HS-5 (cell line): ENCODE results near the gene STX10.
A peak's percentile ranks its signal among the peaks of the same experiment; 100 is the strongest.
"Not testable (repeated sequence)": the region's sequence is repeated elsewhere in the genome, so short reads cannot be mapped to it uniquely, and the experiment has no call there.

Experiments used
- DNase-seq: peaks from one replicate; pipeline ENCODE4 v3.0.0-alpha.2; 2012; ENCODE audit warnings: low read depth

STX10 gene

DNA sequence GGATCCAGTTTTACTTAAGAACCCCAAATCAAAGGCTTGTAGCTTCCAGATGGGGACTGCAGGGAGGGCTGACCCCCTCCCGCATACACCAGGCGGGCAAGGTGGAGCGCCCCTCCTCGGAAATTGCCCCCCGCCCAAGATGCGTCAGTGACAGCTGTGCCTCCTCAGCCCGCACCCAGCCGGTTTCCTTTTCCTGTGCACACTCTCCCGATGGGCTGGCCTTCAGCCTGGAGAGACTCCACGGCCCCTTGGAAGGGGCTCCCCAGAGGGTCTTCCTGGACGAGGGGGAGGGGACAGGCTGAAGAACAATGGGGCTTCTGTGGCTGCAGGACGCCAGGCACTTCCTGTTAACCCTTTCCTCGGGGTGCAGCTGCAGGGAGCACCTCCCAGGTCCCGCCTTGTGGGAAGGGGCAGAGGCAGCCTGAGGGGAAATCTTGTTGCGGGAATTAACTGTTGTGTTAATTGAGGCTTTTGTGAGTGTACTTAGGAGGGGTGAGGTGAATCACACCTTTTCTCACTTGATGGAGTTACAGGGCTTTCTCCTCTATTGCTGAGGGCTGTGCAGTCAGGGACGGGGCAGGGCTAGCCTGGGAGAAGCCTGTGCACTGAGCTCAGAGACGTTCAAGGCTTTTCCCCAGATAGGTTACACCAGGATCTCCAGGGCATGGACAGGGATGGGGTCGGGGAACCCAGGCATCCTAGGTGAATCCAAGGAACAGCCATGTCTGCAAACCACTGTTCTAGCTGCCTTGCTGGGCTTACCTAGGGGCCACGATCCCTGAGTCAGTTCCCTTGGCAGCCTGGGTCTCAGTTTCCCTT is 14.4 kb upstream of the STX10 start:
- DNase-seq: no peak

DNA sequence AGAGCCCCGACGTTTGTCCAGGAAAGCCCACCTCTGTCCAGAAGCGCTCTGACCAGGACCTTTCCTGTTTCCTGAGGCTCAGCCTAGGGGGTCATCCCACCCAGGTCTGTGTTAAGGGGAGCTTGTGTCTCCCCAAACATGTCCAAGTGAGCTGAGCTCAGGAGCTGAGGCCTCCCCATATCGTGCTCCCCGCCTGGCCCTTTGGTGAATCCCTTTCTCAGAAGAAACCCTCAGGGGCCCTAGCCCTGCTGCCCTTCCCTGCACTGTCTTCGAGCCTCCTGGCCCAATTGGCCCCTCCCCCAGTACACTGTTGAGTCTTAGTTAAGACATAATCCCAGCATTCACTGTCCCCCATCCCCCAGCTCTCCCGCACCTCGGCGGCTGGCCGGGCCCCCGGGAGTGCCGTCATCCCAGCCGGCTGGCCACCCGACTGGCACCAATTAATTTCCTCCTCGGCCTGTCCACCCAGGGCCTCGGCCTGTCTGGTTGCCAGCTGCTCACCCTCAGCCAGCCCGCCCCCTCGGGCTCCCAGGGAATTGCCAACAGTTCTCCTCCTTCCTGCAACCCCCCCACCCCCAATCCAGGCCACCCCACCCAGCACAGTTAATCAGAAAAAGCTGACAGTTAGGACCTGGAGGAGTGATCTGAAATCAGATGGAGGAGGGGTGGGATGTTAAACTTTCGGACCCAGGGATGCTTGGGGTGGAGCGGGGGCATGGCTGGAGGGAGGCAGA is 13.6 kb upstream of the STX10 start:
- DNase-seq: no peak

- peak; percentile 88 for DNase-seq
Measured at GRCh38 chr19:13162724-13163608, 12.8 kb upstream of the STX10 start.

- DNase-seq: no peak
Measured at GRCh38 chr19:13160557-13160956, 10.4 kb upstream of the STX10 start.

DNA sequence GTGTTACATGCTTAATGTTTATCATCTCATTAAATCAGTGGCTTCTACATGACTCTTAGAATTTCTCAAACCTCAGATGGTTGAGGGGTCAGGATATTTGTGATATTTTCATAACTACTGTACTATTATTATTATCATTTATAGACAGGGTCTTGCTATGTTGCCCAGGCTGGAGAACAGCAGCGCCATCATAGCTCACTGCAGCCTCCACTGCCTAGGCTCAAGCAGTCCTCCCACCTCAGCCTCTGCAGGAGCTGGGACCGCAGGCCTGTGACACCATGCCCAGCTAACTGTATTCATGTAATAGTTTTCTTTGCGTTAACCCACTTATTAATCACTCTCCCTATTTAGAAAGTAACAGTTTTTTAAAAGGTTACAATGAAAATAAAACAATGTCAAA is 9.5 kb upstream of the STX10 start:
- DNase-seq: no peak

DNA sequence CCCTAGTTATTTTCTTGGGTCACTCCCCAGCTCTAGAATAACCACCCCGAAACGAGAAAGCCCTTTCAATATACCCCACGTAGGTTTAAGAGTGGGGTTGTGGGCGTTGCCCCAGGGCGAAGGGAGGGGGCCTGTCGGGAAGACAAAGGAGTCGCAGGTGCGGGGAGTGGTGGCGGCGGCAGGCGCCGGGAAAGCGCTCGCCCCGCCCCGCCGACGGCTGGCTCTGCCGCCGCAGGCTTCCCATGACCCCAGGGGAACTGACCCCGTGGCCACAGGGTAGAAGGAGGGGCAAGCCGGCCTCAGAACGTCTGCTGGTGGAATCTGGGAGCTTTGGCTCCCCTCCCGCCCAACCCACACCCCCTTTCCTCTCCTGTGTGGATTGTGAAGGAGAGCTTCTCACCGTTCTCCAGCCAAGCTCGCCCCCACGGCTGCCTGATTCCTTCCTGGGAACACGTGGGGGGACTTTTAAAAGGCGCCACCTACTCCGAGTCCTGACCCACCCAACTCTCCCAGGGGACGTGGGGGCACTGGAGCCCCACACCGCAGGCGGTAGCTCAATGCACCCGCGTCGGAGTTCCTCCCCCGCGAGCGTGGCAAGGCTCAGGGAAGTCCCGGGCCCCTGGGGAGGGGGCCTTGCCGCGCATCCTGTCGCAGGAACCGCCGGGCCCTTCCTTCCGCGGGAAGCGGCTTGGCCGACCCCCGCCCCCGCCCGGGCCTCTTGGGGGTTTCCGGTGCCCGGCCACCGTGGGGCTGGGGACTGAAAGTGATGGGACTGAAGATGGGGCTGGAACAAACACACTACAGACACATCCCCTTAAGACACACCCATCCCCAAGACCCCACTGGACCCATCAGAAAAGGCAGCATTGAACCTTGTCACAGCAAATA is 5.5 kb upstream of the STX10 start:
- DNase-seq: no peak

DNA sequence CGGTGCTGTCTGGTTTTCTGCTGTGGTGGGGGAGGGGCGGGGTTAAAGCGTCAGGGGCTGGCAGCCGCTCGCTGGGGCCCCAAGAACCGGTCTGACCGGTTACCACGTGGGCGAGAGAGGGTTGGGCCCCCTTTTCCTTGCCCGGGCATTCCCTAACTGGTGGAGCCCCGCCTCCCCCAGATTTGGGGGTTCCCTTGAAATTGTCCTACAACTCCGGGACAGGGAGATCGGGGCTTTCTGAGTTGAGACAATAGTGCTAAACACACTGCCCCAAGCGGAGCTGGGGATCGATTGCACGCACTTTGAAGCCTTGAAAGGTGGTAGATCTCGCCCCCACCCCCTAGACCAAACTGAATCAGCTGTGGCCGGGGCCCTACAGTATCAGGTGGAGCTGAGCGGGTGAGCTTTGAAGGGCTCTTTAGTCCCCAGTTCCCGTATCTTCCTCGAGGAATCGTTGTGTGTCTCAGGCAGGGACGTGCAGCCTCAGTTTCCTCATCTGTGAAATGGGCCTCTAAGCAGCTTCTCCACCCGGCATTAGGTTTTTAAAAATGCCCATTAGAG is 4.8 kb upstream of the STX10 start:
- DNase-seq: no peak

DNA sequence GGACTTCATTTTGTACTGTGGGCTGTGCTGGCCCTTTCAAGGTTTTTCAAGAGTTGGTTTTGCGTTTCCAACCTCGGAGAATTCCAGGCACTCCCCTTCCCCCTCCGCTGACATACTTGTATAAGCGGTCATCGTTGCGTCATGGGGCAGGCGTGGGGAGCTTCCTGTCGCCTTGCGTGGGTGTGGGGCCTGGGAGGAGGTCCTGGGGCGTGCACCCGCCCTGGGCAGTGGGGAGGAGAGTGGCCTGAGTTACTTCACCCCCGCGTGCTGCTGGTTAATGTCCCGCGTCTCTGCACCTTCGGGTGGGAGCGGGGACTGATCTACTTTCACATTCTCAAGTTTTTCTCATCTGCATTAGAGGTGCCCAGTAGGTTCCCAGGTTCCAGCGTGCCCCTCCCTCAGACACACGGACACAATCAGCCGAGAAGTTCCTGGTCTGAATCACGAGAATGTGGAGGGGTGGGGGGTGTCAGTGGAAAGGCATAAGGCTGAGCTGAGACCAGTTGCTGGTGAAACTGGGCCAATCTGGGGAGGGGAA is 4.1 kb upstream of the STX10 start:
- peak; percentile 83 for DNase-seq

DNA sequence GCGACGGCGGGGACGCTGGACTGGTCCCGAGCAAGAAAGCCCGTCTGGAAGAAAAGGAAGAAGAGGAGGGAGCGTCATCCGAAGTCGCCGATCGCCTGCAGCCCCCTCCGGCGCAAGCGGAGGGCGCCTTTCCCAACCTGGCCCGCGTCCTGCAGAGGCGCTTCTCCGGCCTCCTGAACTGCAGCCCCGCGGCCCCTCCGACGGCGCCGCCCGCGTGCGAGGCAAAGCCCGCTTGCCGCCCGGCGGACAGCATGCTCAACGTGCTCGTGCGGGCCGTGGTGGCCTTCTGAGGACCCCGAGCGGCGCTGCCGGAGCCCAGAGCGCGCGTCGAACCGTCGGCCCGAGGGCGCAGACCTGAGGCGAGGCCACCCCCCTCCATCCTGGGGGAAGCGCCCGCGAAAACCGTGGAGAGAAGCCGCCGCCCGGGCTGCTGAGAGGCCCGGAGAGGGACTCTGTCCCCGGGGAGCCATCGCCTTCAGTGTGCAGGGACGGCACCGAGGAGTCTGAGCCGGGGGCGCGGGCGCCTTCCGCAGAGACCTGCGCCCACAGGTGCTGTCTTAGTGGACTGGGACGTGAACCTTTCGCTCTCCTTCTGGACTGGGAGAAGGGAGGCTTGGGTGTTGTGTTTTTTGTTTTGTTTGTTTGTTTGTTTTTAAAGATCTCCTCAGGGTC is 3.5 kb upstream of the STX10 start:
- DNase-seq: no peak

GRCh38 chr19:13152974-13153568 is 2.9 kb upstream of the STX10 start:
- DNase-seq: peak; percentile 96

- no peak for DNase-seq
Measured at GRCh38 chr19:13152356-13152973, 2.3 kb upstream of the STX10 start.

GRCh38 chr19:13151605-13152355 is 1.6 kb upstream of the STX10 start:
- DNase-seq: peak; percentile 87

DNA sequence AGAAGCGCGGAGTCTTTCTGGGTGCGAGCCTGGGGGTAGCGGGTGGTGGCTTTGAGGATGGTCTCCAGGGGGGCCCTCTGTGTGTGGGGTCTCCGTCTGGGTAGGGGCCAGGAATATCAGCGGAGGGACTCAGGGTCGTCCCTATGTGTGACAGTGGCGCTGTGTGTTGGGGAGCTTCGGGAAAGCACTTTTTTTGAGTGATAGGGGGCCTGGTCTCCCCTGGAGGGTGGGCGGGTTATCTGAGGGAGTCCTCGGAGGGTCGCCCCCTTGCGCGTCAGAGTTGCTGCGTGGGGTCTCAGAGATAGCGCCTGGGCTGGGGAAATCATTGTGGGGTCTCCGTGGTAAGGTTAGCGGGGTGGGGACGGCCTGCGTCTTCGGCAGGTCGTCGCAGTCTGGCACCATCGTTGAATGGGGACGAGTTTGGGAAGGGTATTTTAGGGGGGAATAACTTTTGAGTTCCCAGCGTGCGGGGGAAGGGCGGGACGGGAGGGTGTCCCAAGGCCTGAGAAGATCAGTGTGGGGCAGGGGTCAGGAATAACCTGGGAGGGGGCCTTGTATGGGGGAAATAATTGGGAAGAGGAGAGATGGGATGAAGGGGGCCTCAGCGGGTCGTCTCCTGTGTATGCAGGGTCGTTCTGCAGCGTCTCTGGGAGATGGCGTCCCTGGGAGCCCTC is 893 bp upstream of the STX10 start:
- no peak for DNase-seq

DNA sequence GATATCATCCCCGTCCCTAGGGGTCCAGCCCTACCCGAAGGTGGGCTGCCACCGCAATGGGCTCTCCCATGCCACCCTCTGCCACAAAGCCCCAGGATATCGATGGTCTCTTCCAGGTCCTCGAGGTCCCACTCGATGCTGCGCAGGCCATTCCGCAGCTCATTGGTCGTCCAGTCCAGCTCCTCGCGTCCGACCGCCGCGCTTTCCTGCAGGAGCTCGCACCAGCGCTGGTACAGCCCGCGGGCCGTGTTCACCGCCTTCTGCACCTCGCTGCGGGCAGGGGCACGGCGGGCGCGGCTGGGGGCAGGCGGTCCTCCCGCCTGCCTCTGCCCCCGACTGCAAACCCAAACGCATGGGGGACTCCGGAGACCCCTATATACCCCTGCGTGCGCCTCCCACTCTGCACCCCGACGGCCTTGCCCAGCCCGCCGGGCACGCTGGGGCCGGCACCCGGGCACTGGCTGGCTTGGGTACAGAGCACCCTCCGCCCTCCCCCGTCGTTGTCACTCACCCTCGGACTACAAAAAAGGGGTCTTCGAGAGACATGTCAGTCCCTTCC is 468 bp downstream of the STX10 start:
- no peak for DNase-seq

DNA sequence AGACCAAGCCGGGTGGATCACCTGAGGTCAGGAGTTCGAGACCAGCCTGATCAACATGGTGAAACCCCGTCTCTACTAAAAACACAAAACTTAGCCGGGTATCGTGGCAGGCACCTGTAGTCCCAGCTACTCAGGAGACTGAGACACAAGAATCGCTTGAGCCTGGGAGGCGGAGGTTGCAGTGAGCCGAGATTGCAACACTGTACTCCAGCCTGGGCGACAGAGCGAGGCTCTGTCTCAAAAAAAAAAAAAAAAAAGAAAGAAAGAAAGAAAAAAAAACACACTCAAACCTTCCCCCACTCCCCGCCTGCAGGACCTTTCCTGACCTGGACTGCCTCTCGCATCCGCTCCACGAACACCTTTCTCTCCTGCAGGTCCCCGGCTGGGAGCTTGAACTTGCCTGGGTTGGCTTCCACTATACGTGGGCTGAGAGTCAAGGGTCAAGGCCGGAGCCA is 975 bp downstream of the STX10 start:
- not testable (repeated sequence) for DNase-seq

DNA sequence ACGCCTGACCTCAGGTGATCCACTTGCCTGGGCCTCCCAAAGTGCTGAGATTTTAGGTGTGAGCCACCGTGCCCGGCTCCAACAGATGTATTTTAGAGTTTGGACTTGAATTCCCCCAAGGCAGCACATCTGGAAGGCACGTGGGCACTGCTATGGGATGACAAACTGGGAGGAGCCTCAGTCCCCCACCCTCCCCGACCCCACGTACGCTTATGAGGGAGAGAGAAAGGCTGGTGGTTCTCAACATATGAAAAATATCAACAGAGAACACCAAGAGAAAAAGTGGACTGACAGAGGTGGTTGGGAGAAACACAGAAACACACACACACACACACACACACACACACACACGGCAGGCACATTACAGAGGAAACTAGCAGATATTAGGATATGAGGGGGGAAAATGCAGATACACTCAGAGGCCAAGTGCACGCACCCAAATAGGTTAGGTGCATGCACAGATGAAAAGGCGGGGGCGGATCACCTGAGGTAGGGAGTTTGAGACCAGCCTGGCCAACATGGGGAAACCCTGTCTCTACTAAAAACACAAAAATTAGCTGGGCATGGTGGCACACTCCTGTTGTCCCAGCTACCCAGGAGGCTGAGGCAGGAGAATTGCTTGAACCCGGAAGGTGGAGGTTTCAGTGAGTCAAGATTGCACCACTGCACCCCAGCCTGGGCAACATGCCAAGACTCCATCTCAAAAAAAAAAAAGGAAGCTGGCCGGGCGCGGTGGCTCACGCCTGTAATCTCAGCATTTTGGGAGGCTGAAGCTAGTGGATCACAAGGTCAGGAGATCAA is 3.2 kb downstream of the STX10 start:
- no peak for DNase-seq
